Coronary artery (tissue), 2 donors: ENCODE measurements around the gene HOMEZ.

Experiments
- DNase-seq: peaks from one replicate; pipeline ENCODE4 v3.0.0-alpha.2; 2017; ENCODE audit warnings: low spot score
- H3K27ac ChIP-seq, 2 donors: fragments of 200-600 bp; sonication (generic); one replicate each; pipeline ENCODE4 v1.5.1; 2016 to 2019
- H3K4me3 ChIP-seq: fragments of 200-600 bp; sonication (generic); 2 replicates; pipeline ENCODE4 v1.5.1; 2016; ENCODE audit warnings: mild to moderate bottlenecking, moderate library complexity
- TF ChIP-seq, protein P1 (sequence below): fragments of 200-600 bp; sonication (generic); IDR thresholded peaks from one replicate; pipeline ENCODE4 v1.5.1; 2019; ENCODE audit warnings: antibody characterized with exemption

HOMEZ gene

DNA sequence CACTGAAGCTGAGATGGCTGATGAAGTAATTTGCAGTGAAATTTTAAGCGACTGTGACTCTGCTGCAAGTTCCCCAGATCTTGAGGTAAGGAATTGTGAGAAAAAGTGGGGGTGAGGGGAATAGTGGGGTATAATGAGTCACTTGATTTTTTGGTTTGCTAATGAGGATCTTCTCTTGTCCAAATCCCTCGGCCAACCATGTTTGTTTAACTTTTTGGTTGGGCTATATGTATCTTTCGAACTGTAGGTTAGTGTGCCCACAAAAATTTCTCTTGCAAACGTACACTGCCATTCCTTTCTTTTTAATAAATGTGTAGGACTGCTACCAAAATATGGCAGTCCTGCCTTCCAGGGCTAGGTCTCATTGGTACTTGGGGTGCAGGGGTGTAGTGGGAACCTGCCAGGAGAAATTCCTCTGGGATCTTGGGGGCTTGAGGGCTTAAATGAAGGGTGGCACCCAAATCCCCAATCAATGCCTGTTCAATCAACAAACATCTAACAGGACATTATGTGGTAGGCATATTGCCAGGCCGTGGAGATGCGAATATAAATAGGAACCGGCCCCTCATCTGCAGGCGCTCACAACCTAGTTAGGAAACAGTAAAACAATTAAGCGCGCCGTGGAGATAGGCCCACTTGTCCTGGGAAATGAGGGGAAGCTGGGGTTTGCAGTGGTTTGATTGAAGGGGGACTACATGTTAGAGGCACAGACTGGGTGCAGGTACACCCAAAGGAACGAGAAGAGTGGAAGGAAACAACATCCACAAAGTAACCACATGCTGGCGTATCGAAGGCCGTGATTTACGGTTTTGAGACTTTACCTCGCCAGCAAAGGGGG is 34.0 kb upstream of the HOMEZ start:
- peak overlapping the region; percentile 68 for H3K4me3 ChIP-seq
- TF ChIP-seq, protein P1, sequence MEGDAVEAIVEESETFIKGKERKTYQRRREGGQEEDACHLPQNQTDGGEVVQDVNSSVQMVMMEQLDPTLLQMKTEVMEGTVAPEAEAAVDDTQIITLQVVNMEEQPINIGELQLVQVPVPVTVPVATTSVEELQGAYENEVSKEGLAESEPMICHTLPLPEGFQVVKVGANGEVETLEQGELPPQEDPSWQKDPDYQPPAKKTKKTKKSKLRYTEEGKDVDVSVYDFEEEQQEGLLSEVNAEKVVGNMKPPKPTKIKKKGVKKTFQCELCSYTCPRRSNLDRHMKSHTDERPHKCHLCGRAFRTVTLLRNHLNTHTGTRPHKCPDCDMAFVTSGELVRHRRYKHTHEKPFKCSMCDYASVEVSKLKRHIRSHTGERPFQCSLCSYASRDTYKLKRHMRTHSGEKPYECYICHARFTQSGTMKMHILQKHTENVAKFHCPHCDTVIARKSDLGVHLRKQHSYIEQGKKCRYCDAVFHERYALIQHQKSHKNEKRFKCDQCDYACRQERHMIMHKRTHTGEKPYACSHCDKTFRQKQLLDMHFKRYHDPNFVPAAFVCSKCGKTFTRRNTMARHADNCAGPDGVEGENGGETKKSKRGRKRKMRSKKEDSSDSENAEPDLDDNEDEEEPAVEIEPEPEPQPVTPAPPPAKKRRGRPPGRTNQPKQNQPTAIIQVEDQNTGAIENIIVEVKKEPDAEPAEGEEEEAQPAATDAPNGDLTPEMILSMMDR: no peak
- DNase-seq: no peak
- H3K27ac ChIP-seq: peak overlapping the region; percentile 91 to 96

DNA sequence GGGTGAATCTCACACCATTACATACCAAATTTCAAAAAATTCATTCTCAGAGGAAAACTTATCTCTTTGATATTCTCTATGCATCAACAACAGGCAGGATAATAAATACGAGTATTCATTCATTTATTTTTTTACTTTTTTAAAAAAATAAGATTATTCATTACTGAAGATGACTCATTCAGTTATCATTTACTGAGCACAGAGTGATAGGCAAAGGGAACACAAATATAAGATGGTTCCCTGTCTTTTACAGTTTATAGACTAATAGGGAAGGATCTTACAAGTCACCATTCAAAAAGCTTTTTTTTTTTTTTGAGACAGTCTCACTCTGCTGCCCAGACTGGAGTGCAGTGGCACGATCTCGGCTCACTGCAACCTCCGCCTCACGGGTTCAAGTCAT is 30.4 kb upstream of the HOMEZ start:
- no peak for DNase-seq
- Histone ChIP-seq H3K27ac (no peak overlapping the region), H3K4me3 (no peak overlapping the region)
- TF ChIP-seq, protein P1: no peak

DNA sequence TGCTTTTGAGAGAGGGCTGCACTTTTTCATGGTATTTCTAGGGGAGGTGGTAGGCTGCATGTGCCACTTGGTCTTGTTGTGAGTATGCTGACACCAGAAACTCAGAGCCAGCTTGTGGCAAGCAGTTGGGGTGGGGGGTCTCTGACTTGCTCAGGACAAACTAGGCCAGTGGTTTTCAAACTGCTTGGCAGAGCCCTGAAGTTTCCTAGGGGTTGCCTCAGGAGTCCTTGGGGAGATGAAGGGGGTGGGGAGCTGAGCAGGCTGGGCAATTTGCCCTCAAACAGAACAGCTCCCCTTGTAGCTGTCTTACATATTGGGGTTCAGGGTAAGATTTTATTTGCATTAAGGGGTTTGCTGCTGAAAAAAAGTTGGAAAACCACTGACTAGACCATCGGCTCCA is 24.6 kb upstream of the HOMEZ start:
- Histone ChIP-seq H3K27ac (no peak overlapping the region), H3K4me3 (no peak overlapping the region)
- DNase-seq: no peak
- TF ChIP-seq, protein P1: no peak

DNA sequence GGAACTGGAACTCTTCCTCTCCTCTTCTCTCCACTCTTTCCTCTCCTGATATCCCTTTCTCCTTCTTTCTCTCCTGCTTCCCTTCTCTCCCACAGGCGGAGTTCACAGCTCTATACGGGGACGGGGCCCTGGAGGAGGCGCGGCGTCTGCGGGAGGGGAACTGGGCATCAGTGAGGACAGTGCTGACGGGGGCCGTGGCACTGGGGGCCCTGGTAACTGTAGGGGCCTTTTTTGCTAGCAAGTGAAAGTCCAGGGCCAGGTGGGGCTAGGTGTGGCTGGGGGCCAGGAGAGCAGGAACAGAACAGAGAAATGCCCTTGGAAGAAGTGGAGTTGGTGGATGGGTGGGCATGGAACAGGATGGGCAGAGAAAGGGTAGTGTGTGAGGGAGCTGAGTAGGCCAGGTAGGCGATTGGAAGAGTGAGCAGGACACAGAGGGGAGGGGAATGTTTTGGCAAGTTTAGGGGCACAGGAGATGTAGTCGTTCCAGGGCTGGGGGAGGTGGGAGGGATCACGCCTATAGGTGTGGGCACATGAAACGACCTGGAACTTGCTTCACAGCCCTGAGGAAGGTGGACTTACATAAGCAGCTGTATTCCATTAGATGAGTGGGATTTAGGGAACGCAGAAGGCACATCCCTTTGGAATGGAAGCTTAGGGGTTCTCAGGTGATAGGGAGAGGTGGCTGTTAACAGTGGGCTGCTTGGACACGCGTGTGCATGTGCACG is 23.0 kb upstream of the HOMEZ start:
- peak overlapping the region; percentile 77 for H3K4me3 ChIP-seq
- DNase-seq: no peak
- no peak overlapping the region for H3K27ac ChIP-seq
- TF ChIP-seq, protein P1: no peak

DNA sequence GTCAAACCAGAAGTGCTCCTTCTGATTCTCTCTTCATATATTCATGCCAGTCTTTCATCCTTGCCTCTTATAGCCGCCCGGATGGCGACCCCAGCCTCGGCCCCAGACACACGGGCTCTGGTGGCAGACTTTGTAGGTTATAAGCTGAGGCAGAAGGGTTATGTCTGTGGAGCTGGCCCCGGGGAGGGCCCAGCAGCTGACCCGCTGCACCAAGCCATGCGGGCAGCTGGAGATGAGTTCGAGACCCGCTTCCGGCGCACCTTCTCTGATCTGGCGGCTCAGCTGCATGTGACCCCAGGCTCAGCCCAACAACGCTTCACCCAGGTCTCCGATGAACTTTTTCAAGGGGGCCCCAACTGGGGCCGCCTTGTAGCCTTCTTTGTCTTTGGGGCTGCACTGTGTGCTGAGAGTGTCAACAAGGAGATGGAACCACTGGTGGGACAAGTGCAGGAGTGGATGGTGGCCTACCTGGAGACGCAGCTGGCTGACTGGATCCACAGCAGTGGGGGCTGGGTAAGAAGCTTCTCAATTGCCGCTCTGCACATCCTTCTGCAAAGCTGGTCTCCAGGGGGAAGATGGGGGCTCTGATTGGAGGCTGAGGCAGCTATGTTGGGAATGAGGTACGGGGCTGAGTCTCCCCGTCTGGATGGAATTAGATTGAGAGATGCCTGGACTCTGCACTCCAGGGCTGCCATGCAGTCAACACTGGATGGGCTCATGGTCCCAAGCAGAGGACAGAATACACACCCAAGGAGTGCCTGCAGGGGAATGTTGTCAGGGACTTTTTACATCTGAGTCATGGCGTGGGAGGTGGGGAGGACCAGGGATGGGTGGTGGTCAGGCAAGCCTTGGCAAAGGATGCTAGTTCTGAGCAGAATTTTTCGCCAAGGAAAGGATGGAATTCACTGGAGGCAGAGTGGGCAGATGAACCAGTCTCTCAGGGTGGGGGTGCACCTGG is 22.0 kb upstream of the HOMEZ start:
- Histone ChIP-seq H3K4me3 (peak overlapping the region; percentile 77), H3K27ac (peak overlapping the region; percentile 85 to 89)
- TF ChIP-seq, protein P1: no peak
- no peak for DNase-seq

DNA sequence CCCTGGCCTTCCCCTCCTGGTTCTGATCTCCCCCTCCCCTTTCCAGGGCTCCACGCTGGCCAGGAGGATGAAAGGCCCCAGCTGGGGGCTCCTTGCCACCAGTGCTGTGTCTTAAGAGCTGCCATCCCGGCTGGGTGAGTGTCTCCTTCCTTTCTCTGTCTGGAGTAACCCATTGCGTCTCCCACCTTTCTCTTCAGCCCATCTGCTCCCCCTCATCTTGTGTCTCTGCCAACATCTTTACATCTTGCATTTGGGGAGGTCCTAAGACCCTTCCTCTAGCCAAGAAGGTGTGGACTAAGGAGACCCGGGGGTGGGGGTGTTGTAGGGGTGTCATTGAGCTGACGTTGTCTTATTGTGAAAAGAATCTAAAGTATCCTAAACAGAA is 21.2 kb upstream of the HOMEZ start:
- TF ChIP-seq, protein P1: no peak
- Histone ChIP-seq H3K27ac (peak overlapping the region; percentile 85 to 89), H3K4me3 (peak overlapping the region; percentile 77)
- no peak for DNase-seq
